ENCODE results near the gene HMGCLL1. TPM values are rescaled to one million over a fixed set of nuclear protein-coding genes. Genes with fewer than 3 reads are reported as not detected.

Gene HMGCLL1
- total and polyA plus RNA-seq, 8 donors: 0.10 to 3.3 (median 0.68) TPM; not detected in 3

DNA sequence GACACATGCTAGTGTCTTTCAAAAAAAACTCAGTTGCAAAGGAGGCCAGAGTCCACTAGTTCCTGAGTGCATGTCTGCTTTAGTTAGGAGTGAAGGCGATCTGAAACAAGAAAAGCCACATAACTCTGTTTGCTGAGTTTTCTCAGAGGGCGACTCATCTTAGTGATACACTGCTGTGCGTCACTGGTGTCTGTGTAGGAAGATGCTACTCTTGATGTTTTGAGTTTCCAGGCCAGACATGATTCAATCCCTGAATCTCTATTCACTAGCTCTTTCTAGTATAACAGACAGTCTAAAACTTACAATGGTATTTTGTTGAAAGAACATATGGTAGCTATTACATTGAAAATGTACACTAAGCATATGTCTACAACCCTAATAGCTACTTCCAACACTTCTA lies 190.8 kb downstream of the HMGCLL1 start:
- no peaks in the 10 kb centered on the region for H3K4me1 ChIP-seq
- TF ChIP-seq EP300 (IDR thresholded peaks at IDR 0.05) (no peak), POLR2AphosphoS5 (IDR thresholded peaks at IDR 0.05) (no peak), POLR2A (IDR thresholded peaks at IDR 0.05) (no peak)
- TF ChIP-seq, protein P1, sequence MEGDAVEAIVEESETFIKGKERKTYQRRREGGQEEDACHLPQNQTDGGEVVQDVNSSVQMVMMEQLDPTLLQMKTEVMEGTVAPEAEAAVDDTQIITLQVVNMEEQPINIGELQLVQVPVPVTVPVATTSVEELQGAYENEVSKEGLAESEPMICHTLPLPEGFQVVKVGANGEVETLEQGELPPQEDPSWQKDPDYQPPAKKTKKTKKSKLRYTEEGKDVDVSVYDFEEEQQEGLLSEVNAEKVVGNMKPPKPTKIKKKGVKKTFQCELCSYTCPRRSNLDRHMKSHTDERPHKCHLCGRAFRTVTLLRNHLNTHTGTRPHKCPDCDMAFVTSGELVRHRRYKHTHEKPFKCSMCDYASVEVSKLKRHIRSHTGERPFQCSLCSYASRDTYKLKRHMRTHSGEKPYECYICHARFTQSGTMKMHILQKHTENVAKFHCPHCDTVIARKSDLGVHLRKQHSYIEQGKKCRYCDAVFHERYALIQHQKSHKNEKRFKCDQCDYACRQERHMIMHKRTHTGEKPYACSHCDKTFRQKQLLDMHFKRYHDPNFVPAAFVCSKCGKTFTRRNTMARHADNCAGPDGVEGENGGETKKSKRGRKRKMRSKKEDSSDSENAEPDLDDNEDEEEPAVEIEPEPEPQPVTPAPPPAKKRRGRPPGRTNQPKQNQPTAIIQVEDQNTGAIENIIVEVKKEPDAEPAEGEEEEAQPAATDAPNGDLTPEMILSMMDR (IDR thresholded peaks at IDR 0.05): no peak
- DNase-seq: peak in 1 of 2 donors; percentile 3
- no peaks in the 10 kb centered on the region for H3K9me3 ChIP-seq
- no peak overlapping the region for H3K4me3 ChIP-seq
- no peaks in the 10 kb centered on the region for H3K27me3 ChIP-seq
- H3K27ac ChIP-seq: no peak overlapping the region
- intact Hi-C loops (cut with DNase I; ENCODE audit: low total_unique reads): no loop called here
- H3K36me3 ChIP-seq: no peaks in the 10 kb centered on the region
- WGBS, 5 donors: 77 to 89% (median 82%) methylated on average over 3 of the region's 3 CpGs

All from stomach (tissue), 9 donors.